A549 (cell line): ENCODE measurements around the gene EGFLAM. TPM values are rescaled to one million over a fixed set of nuclear protein-coding genes. Genes with fewer than 3 reads are reported as not detected.

Experiments used
- ATAC-seq, 2 experiments: fragments of 200-7000 bp in 1 of 2; fragments of >200 bp in 1 of 2; cut with Nextera tagmentation in 1 of 2; cut with Tn5 transposase in 1 of 2; 3 replicates each; pipeline versions ENCODE4 v1.8.0 to v1.9.1; 2018 to 2020; ENCODE audit warnings: mild to moderate bottlenecking in 1 of 2, moderate library complexity in 1 of 2
- CTCF ChIA-PET: fragments of 300-600 bp; sonication (Branson Sonifier 250); formaldehyde crosslinking; extraction: SDS; loops from one replicate; lab custom pipeline; 2021; ENCODE audit warnings: antibody characterized with exemption, inconsistent platforms; lab: Yijun Ruan, JAX
- POLR2A ChIA-PET: fragments of 350-600 bp; formaldehyde crosslinking; extraction: SDS; loops from one replicate; lab custom pipeline; 2021; ENCODE audit warnings: antibody characterized with exemption, inconsistent platforms; lab: Yijun Ruan, JAX
- DNase-seq, 2 experiments: peaks; one replicate each; pipeline versions ENCODE4 v3.0.0 to v3.0.0-alpha.2; 2011 to 2016; ENCODE audit warnings: low read depth in 1 of 2, low spot score in 1 of 2
- FAIRE-seq: peaks from 2 replicates; lab custom pipeline; 2011; peaks lifted over from hg19 to GRCh38; lab: Jason Lieb, UNC
- H3K27ac ChIP-seq, 2 experiments: fragments of >200 bp; sonication (Bioruptor Twin); formaldehyde crosslinking; 3 replicates each; pipeline ENCODE4 v1.5.1; 2016 to 2017
- H3K4me1 ChIP-seq: fragments of >200 bp; sonication (Bioruptor Twin); formaldehyde crosslinking; 3 replicates; pipeline ENCODE4 v1.6.1; 2016
- H3K4me2 ChIP-seq: fragments of >200 bp; sonication (Bioruptor Twin); formaldehyde crosslinking; 3 replicates; pipeline ENCODE4 v1.6.1; 2016
- H3K4me3 ChIP-seq: fragments of >200 bp; sonication (Bioruptor Twin); formaldehyde crosslinking; 3 replicates; pipeline ENCODE4 v1.5.1; 2016
- H3K9me3 ChIP-seq: fragments of >200 bp; sonication (Bioruptor Twin); formaldehyde crosslinking; 3 replicates; pipeline ENCODE4 v1.6.1; 2016
- BHLHE40 ChIP-seq: IDR thresholded peaks from 2 replicates; pipeline ENCODE4 v1.6.1; 2012; ENCODE audit warnings: low read depth, low read length, inconsistent platforms
- CEBPB ChIP-seq, 2 experiments: fragments of >200 bp in 1 of 2; sonication (Bioruptor Twin) in 1 of 2; formaldehyde crosslinking in 1 of 2; IDR thresholded peaks; 2 replicates each; pipeline ENCODE4 v1.6.1; 2012 to 2016
- CHD2 ChIP-seq: fragments of 150-350 bp; IDR thresholded peaks from 2 replicates; pipeline ENCODE4 v1.6.1; 2014; ENCODE audit warnings: low read length; ENCODE audit not compliant: partially characterized antibody
- CTCF ChIP-seq: fragments of >200 bp; sonication (Bioruptor Twin); formaldehyde crosslinking; IDR thresholded peaks from 3 replicates; pipeline ENCODE4 v1.5.1; 2016
- E2F6 ChIP-seq: IDR thresholded peaks from 2 replicates; pipeline ENCODE4 v1.6.1; 2012; ENCODE audit warnings: low read depth, borderline replicate concordance
- EHMT2 ChIP-seq: fragments of 200-600 bp; sonication (generic); IDR thresholded peaks from 2 replicates; pipeline ENCODE4 v1.6.1; 2016; ENCODE audit warnings: antibody characterized with exemption, low read depth, mild to moderate bottlenecking, moderate library complexity
- FOSB ChIP-seq: fragments of 250-450 bp; sonication (Bioruptor Pico); IDR thresholded peaks from 2 replicates; pipeline ENCODE4 v1.5.0; 2020; ENCODE audit warnings: mild to moderate bottlenecking, moderate library complexity
- HES2 ChIP-seq: fragments of >200 bp; sonication (Bioruptor Twin); formaldehyde crosslinking; IDR thresholded peaks from 2 replicates; pipeline ENCODE4 v1.6.1; 2016
- HEYL ChIP-seq: fragments of 250-450 bp; sonication (Bioruptor Pico); IDR thresholded peaks from 2 replicates; pipeline ENCODE4 v1.8.0; 2021; ENCODE audit warnings: mild to moderate bottlenecking, moderate library complexity
- HOXB5 ChIP-seq: fragments of 250-450 bp; sonication (Bioruptor Pico); IDR thresholded peaks from 2 replicates; pipeline ENCODE4 v1.5.0; 2020; ENCODE audit warnings: mild to moderate bottlenecking, moderate library complexity
- JUN ChIP-seq, 2 experiments: fragments of >200 bp; sonication (Bioruptor Twin); formaldehyde crosslinking; IDR thresholded peaks; 2 replicates in 1 of 2; 3 replicates in 1 of 2; pipeline ENCODE4 v1.6.1; 2016 to 2017
- KDM5A ChIP-seq: fragments of 200-600 bp; sonication (generic); IDR thresholded peaks from 2 replicates; pipeline ENCODE4 v1.6.1; 2016; ENCODE audit warnings: antibody characterized with exemption, mild to moderate bottlenecking
- MAX ChIP-seq: IDR thresholded peaks from 2 replicates; pipeline ENCODE4 v1.6.1; 2012
- MAZ ChIP-seq: fragments of 150-350 bp; IDR thresholded peaks from 2 replicates; pipeline ENCODE4 v1.6.1; 2014; ENCODE audit warnings: antibody characterized with exemption, low read depth, low read length, borderline replicate concordance
- NFE2L2 ChIP-seq: fragments of 150-350 bp; conservative IDR thresholded peaks from 2 replicates; pipeline ENCODE4 v1.6.1; 2014; ENCODE audit warnings: low read length
- NR3C1 ChIP-seq: fragments of >200 bp; sonication (Bioruptor Twin); formaldehyde crosslinking; IDR thresholded peaks from 3 replicates; pipeline ENCODE4 v1.6.1; 2017
- PHF8 ChIP-seq: fragments of 200-600 bp; sonication (generic); IDR thresholded peaks from 2 replicates; pipeline ENCODE4 v1.6.1; 2016; ENCODE audit warnings: low read depth, mild to moderate bottlenecking, antibody characterized with exemption, moderate library complexity, borderline replicate concordance
- POLR2A ChIP-seq: IDR thresholded peaks from 2 replicates; pipeline ENCODE4 v1.6.1; 2012; ENCODE audit warnings: mild to moderate bottlenecking, low read length
- POLR2AphosphoS2 ChIP-seq: conservative IDR thresholded peaks from 2 replicates; pipeline ENCODE4 v1.6.1; 2012; ENCODE audit warnings: low read length, improper control_type of control experiment, inconsistent platforms
- RAD21 ChIP-seq, 2 experiments: fragments of >200 bp in 1 of 2; sonication (Bioruptor Twin) in 1 of 2; formaldehyde crosslinking in 1 of 2; IDR thresholded peaks in 1 of 2; conservative IDR thresholded peaks in 1 of 2; 2 replicates in 1 of 2; 3 replicates in 1 of 2; pipeline ENCODE4 v1.6.1; 2012 to 2018; ENCODE audit warnings: inconsistent platforms in 1 of 2
- RARB ChIP-seq: fragments of 250-450 bp; sonication (Bioruptor Pico); IDR thresholded peaks from 2 replicates; pipeline ENCODE4 v1.8.0; 2021; ENCODE audit warnings: mild to moderate bottlenecking, moderate library complexity
- RCOR1 ChIP-seq: fragments of 150-350 bp; IDR thresholded peaks from 2 replicates; pipeline ENCODE4 v1.6.1; 2014; ENCODE audit warnings: antibody characterized with exemption, low read length, low read depth
- RNF2 ChIP-seq: fragments of 200-600 bp; sonication (generic); IDR thresholded peaks from 2 replicates; pipeline ENCODE4 v1.6.1; 2016; ENCODE audit warnings: low read depth, mild to moderate bottlenecking, antibody characterized with exemption, moderate library complexity, borderline replicate concordance
- SMC3 ChIP-seq: fragments of >200 bp; sonication (Bioruptor Twin); formaldehyde crosslinking; IDR thresholded peaks from 3 replicates; pipeline ENCODE4 v1.6.1; 2018; ENCODE audit warnings: inconsistent platforms
- TP53 ChIP-seq: fragments of 250-450 bp; sonication (Bioruptor Pico); IDR thresholded peaks from 2 replicates; pipeline ENCODE4 v1.5.0; 2021; ENCODE audit warnings: mild to moderate bottlenecking, moderate library complexity
- USF2 ChIP-seq: fragments of 450-650 bp; IDR thresholded peaks from 2 replicates; pipeline ENCODE4 v1.6.1; 2014; ENCODE audit warnings: antibody characterized with exemption
- ZC3H11A ChIP-seq: fragments of 450-650 bp; IDR thresholded peaks from 2 replicates; pipeline ENCODE4 v1.6.1; 2014; ENCODE audit warnings: antibody characterized with exemption, mild to moderate bottlenecking
- ZNF302 ChIP-seq: fragments of 250-450 bp; sonication (Bioruptor Pico); IDR thresholded peaks from 2 replicates; pipeline ENCODE4 v1.9.0; 2021; ENCODE audit warnings: inconsistent platforms, mild to moderate bottlenecking, moderate library complexity
- WGBS: methylation state at CpG from one replicate; pipeline ENCODE4 v1.1.6; 2017; ENCODE audit errors: missing lambda C conversion rate; 5-methylcytosine and 5-hydroxymethylcytosine counted together
- polyA plus RNA-seq, 4 experiments: library from polyadenylated mRNA; depleted of rRNA in 3 of 4; stranded (reverse); fragments of >200 nt; fragmentation: RNase III in 1 of 4; extraction: RNeasy Plus Mini Kit Qiagen cat#74134 plus additional on column Dnase treatment in 1 of 4; gene quantifications; 2 replicates in 3 of 4; 3 replicates in 1 of 4; pipeline ENCODE4 v1.2.3, GENCODE V29; 2011 to 2017
- TF ChIP-seq, protein P1 (sequence below): fragments of 250-450 bp; sonication (Bioruptor Pico); IDR thresholded peaks from 2 replicates; pipeline ENCODE4 v1.5.0; 2020; ENCODE audit warnings: low read depth, mild to moderate bottlenecking, moderate library complexity
- TF ChIP-seq, protein P2 (sequence below): fragments of >200 bp; sonication (Bioruptor Twin); formaldehyde crosslinking; IDR thresholded peaks from 3 replicates; pipeline ENCODE4 v1.6.1; 2016

EGFLAM gene
- polyA plus RNA-seq, 2 of the 4 experiments (the other 2 are of a cell fraction), result 0.13 TPM; not detected in 1

DNA sequence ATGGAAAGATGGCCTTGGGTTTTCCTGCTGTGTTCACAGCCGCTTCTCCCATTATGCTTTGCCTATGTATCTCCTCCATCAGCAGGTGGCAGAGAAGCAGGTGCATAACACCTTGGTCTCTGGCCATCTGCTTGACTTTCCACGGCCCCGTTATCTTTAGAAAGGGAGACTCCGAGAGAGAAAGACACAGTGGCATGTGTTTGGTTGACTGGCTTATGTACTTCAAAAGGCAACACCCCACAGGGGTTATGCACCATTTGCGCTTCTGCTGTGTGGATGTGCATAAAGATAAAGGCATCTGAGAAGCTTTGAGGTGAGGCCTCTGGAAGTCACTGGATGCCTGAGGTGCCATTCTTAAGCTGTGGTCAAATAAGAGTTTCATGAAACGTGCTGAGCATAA, 138.4 kb downstream of the EGFLAM start:
- POLR2A ChIA-PET, result no interaction called here
- no peak overlapping the region for H3K27ac ChIP-seq
- TF ChIP-seq CHD2, result no peak
- TF ChIP-seq HES2, result no peak
- TF ChIP-seq, protein P1, sequence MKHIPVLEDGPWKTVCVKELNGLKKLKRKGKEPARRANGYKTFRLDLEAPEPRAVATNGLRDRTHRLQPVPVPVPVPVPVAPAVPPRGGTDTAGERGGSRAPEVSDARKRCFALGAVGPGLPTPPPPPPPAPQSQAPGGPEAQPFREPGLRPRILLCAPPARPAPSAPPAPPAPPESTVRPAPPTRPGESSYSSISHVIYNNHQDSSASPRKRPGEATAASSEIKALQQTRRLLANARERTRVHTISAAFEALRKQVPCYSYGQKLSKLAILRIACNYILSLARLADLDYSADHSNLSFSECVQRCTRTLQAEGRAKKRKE (CRISPR knock-in tag), result no peak
- no peak for TF ChIP-seq USF2
- TF ChIP-seq PHF8, result no peak
- TF ChIP-seq RARB, result no peak
- no peak for TF ChIP-seq RAD21 (conservative IDR thresholded peaks at IDR 0.05 in 1 of 2, IDR thresholded peaks at IDR 0.05 in 1 of 2)
- no peak for TF ChIP-seq RNF2
- TF ChIP-seq POLR2AphosphoS2, result no peak
- TF ChIP-seq BHLHE40, result no peak
- TF ChIP-seq CTCF, result no peak
- TF ChIP-seq KDM5A, result no peak
- TF ChIP-seq, protein P2, sequence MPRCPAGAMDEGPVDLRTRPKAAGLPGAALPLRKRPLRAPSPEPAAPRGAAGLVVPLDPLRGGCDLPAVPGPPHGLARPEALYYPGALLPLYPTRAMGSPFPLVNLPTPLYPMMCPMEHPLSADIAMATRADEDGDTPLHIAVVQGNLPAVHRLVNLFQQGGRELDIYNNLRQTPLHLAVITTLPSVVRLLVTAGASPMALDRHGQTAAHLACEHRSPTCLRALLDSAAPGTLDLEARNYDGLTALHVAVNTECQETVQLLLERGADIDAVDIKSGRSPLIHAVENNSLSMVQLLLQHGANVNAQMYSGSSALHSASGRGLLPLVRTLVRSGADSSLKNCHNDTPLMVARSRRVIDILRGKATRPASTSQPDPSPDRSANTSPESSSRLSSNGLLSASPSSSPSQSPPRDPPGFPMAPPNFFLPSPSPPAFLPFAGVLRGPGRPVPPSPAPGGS, result no peak
- TF ChIP-seq NR3C1, result no peak
- no peak for TF ChIP-seq MAZ
- TF ChIP-seq ZC3H11A, result no peak
- no peak for TF ChIP-seq TP53 (CRISPR knock-in tag)
- CTCF ChIA-PET, result interaction anchor here (1.0 kb wide), 1 partner anchor 45 kb away, joined by 3 read pairs; no protein-coding TSS in a partner anchor
- FAIRE-seq (no peak), ATAC-seq (no peak), DNase-seq (no peak)
- no peaks in the 10 kb centered on the region for H3K4me1 ChIP-seq
- H3K9me3 ChIP-seq, result peaks cover 6% of the 10 kb centered on the region; the same call in 1 of the 3 replicates
- WGBS, result 26% methylated on average over 6 of the region's 6 CpGs
- H3K4me2 ChIP-seq, result no peak overlapping the region
- H3K4me3 ChIP-seq, result no peak overlapping the region

DNA sequence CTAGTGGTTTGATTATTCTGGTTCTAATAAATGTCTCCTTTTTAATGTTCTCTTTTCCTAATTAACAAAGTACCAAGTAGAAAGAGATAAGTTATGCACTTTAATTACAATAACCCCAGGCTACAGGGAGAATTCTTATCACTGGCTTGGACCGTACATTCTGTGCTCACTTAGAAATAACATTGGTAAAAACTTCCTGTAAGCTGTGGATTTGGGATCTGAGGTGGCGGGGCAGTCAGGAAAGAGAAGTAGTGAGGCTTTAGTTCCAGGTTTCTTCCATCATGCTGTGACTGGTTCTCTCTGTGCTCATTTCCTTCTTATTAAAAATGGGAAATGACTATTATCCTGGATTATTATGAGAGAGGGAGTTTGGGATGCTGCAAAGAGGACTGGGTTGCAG, 142.0 kb downstream of the EGFLAM start:
- no peaks in the 10 kb centered on the region for H3K4me1 ChIP-seq
- H3K4me2 ChIP-seq, result no peak overlapping the region
- DNase-seq, result no peak
- TF ChIP-seq CHD2, result no peak
- TF ChIP-seq FOSB (CRISPR knock-in tag), result no peak
- TF ChIP-seq MAX, result no peak
- TF ChIP-seq, protein P2, result no peak
- no peak for TF ChIP-seq JUN (IDR thresholded peaks at IDR 0.05)
- TF ChIP-seq RCOR1, result no peak
- no peak for TF ChIP-seq SMC3
- no peak for TF ChIP-seq PHF8
- TF ChIP-seq EHMT2, result no peak
- no peak for TF ChIP-seq E2F6
- TF ChIP-seq HOXB5 (CRISPR knock-in tag), result no peak
- TF ChIP-seq HEYL (CRISPR knock-in tag), result no peak
- no peak for TF ChIP-seq NFE2L2
- TF ChIP-seq BHLHE40, result no peak
- TF ChIP-seq POLR2A, result no peak
- TF ChIP-seq CEBPB (IDR thresholded peaks at IDR 0.05), result no peak
- TF ChIP-seq ZC3H11A, result no peak
- TF ChIP-seq ZNF302, result no peak
- TF ChIP-seq, all 56 proteins: peak for 0
- Histone ChIP-seq H3K27ac (no peak overlapping the region), H3K9me3 (peaks cover 23% of the 10 kb centered on the region; the same call in 2 of the 3 replicates), H3K4me3 (no peak overlapping the region)
- POLR2A ChIA-PET, result no interaction called here
- ATAC-seq, result no peak
- WGBS, result 20% methylated on average over 2 of the region's 2 CpGs
- CTCF ChIA-PET, result interaction anchor here (1.1 to 2.2 kb wide), 4 partner anchors 13 to 136 kb away, joined by 3 to 6 read pairs (median 4); no protein-coding TSS in a partner anchor
- FAIRE-seq, result no peak
